HEK293 (cell line): Measurements from ENCODE around the gene TMEM185A.

Experiments used
- CTCF ChIP-seq: fragments of 450-650 bp; formaldehyde crosslinking; IDR thresholded peaks from 2 replicates; pipeline ENCODE4 v1.5.1; 2016; ENCODE audit warnings: missing biosample characterization, missing genetic modification characterization
- KLF16 ChIP-seq: fragments of 450-650 bp; formaldehyde crosslinking; IDR thresholded peaks from 2 replicates; pipeline ENCODE4 v1.5.1; 2017; ENCODE audit warnings: missing biosample characterization, missing genetic modification characterization
- ZNF639 ChIP-seq: fragments of 450-650 bp; formaldehyde crosslinking; IDR thresholded peaks from 2 replicates; pipeline ENCODE4 v1.5.1; 2016; ENCODE audit warnings: missing biosample characterization, missing genetic modification characterization

- TF ChIP-seq KLF16 = no peak
- TF ChIP-seq ZNF639 = no peak
- TF ChIP-seq CTCF (tag by site-specific recombination) = no peak
Measured at GRCh38 chrX:149607699-149608098, 23.9 kb downstream of the TMEM185A start.
